Fibroblast of skin of abdomen (primary cell): ENCODE data around the gene TPCN1.

Source experiments
- DNase-seq: peaks from one replicate; pipeline ENCODE4 v3.0.0-alpha.2; 2013

The TPCN1 gene

DNA sequence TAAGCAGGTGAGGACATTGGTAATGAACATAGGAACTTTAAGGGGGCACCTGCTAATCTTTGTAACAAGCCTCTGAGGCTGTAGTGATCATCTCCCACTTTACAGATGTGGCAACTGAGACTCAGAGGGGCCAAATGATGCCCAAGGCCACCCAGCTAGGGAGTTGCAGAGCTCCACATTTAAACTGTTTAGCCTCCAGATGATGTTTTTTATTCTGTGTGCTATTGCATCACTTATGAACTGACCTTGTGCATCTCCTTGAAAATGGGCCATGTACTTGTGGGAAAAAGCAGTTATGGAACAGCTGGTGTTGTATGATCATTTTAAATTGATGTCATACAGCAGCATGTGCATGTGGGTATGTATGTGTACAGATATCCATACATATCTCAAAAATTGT, 41.4 kb downstream of the TPCN1 start:
- DNase-seq, result no peak

DNA sequence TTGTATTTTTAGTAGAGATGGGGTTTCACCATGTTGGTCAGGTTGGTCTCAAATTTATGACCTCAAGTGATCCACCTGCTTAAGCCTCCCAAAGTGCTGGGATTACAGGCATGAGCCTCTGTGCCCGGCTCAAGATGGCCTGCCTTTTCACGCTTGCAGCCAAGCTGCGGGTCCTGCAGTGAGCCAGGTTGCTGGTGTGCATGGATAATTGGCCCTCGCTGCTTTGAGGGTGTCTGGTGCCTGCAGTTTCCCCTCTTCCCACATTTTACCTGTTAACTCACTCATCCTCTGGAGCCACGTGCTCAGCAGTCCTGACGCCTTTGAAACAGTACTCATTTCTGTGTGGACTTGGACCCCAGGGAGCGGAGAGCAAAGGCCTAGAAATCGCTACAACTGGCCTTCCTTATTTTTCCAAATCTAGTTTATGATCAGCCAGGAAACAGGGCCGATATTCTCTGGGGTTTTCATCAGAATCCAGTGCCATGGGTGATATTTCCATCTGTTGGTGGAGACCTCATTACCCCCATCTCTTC, 42.2 kb downstream of the TPCN1 start:
- DNase-seq, result no peak

DNA sequence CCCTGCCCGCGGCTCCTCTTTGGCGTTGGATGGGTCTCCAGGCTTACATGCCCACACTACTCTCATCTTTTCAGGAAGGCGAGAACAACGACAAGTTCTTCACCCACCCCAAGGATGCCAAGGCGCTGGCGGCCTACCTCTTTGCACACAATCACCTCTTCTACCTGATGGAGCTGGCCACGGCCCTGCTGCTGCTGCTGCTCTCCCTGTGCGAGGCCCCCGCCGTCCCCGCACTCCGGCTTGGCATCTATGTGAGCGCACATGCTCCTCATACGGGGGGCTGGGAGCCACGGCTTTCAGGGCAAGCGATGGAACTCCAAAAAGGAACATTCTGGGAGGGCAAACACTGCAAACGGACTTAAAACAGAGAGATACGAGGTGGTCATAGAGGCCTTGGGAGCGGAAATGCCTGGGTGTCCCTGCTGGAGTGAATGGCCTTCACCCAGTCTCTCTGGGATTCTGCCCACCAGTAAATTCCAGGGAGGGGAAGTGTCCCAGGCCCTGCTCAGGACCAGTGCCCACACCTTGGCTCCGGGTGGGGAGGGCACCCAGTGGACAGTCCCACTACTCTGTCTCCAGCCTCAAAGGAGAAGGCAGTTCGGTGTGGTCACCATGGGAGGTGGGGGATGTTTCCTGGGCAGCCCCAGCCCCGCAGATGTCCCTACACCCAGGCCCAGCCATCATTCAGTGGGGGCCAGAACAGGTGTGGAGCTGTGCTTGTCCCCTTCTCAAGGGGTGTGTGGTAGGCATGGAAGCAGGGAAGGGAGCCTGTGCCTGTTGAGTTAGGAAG, 45.0 kb downstream of the TPCN1 start:
- no peak for DNase-seq

DNA sequence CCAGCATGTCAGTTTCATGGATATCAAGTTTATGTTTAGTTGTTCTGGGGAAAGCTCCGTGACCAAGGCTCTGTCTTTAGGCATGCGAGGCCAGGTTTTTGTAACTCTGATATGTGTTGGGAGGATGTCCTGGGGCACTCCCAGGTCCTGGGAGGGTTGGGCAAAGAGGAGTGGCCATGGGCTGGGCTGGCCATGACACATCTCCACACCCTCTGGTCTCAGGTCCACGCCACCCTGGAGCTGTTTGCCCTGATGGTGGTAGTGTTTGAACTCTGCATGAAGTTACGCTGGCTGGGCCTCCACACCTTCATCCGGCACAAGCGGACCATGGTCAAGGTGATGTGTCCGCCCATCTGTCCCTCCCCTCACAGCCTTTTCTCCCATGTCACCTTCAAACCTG, 46.4 kb downstream of the TPCN1 start:
- DNase-seq, result no peak

DNA sequence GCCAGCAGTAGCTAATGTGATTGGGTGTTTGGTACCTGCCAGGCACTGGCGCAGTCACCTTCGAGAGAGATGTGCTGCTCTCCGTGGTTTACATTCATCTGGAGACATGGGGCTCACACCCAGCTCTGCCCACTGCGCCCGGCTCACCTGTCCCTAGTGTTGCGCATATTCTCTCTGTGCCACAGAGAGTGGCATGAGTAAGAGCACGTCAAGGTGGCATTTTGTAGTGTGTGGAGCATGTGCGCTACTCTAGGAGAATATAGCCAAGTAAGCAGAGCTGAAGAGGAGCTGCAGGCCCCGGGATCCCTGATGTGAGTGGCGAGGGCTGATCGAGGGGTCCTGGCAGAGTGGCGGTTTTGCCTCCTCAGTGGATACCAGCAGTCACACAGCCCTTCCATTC, 46.9 kb downstream of the TPCN1 start:
- DNase-seq, result no peak

DNA sequence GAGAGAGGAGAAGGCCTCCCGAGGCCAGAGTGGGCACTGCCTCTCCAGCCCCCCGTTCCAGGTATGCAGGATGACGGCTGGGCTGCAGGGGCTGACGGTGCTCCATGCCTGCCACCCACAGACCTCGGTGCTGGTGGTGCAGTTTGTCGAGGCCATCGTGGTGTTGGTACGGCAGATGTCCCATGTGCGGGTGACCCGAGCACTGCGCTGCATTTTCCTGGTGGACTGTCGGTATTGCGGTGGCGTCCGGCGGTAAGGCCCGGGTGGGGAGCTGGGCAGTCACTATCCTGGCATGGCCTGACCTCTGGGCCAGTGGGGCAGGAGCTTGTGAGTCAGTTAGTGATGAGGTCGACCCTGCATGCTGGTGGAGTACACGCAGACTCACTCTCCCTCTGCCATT, 47.4 kb downstream of the TPCN1 start:
- no peak for DNase-seq

DNA sequence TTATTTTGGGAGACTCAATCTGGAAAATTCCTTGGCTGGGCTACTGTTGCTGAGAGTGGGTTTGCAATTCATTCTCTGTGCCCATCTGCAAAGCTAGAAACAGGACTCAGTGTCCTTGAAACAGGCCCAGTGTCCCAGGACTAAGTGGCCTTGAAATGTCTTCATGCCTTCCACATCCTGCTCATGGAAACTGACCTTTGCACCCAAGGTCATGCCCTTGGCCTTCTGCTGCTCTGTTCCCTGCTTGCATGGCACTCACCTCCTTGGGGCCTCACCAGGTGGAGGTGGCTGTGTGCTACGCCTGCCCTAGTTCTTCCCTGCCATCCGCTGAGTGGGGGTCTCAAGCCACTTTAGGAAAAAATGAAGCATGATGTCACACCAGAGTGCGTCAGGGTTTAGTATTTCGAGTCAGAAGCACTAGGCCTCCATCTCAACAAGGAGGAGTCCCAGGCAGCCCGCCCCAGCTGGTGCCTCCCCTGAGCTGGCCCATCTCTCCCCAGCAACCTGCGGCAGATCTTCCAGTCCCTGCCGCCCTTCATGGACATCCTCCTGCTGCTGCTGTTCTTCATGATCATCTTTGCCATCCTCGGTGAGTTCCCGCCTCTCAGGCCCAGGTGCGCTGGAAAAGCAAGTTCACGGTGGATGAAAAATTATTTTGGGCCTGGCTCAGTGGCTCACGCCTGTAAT, 48.1 kb downstream of the TPCN1 start:
- no peak for DNase-seq

DNA sequence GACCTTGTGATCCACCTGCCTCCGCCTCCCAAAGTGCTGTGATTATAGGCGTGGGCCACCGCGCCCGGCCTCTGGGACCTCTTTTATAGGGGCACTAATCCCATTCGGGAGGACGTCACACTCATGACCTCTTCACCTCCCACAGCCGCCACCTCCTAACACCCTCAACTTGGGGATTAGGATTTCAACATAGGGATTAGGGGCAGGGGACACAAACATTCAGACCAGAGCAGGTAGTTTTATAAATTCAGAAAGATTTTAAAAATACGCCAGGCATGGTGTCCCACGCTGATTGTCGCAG, 49.4 kb downstream of the TPCN1 start:
- no peak for DNase-seq

DNA sequence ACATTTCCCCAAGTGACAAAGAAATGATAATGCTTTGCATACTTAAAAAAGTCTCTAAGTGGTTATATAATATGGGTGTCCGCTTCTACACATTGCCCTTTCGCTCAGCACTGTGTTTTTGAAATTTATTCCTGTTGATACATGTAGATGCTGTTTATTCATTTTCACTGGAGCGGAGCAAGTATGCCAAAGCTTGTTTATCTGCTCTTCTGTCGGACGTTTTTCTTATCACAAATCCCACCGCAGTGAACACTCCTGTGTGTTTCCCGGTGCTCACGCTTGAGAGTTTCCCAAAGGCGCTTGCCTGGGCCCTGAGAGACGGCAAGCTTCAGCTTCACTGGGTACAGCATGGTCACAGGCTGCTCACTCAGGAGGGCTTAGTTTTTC, 50.2 kb downstream of the TPCN1 start:
- DNase-seq, result no peak

DNA sequence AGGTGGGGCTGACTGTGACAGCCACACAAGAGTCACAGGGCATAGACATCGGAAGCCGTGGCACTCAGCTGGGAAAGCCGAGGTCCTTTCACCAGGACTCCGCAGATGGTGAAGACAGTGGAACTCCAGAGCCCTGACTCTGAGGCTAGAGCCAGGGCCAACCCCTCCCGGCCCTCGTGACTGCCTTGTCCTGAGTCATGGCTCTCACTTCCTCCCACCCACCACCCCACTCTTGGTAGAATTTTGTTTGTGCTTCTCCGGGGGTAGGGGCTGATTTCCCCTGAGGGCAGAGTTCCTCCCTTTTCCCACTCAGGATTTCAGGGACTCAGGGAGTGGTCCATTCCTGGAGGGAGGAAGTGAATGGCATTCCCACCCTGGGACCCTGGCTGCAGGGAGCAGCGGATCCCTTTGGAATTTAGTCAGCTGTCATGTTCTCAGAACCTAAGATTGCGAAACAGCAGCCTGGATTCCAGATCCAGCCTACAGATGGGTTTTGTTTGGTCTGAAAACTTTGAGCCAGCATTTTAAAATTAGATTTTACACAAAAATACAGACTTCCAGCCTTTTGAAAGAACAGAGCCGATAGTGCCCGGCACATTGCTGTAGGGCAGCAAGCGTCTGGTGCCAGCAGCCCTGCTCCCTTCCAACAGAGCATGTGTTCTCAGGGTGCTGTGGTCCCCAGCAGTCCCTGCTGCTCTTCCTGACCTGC, 50.7 kb downstream of the TPCN1 start:
- peak; percentile 77 for DNase-seq

DNA sequence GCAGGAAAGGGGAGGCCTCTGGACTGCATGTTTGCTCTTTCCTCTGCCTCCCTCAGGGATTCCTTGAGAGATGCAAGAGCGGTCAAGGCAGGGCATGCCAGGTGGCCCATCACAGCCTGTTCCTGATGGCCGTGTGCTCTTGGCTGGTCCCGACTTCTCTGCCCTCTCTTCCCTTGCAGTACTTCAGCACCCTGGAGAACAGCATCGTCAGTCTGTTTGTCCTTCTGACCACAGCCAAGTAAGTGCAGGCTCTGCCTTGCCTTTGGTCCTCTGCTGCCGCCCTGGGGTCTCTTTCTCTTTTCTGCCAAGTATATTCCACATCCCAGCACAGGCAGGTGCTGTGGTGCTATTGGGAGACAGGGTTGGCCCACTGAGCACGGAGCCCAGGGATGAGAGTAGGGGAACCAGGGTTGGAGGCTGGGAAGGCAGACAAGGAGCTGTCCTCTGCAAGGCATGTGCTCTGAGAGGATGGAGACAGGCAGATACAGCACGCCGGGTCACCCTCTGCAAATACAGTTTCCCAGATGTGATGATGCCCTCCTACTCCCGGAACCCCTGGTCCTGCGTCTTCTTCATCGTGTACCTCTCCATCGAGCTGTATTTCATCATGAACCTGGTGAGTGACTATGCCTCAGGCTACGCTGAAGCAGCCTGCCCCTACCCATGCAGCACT, 51.9 kb downstream of the TPCN1 start:
- DNase-seq, result no peak

DNA sequence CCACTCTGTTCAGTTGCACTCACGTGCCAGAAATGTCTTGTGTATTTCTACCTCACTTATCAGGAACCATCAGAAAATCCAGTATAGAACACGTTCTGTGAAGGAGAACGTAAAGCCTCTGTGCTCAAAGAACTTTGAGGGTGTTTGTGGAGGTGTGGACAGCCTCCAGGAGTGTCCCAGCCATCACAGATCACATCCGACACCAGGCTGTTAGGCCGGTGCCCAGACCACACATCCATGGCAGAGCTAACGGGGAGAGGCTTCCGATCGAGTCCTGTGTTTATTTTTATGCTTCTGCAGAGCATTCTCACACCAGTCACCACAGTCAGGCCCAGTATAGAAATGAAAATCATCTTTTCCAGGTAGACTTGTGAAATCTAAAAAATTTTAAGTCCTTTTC, 53.6 kb downstream of the TPCN1 start:
- DNase-seq, result no peak

DNA sequence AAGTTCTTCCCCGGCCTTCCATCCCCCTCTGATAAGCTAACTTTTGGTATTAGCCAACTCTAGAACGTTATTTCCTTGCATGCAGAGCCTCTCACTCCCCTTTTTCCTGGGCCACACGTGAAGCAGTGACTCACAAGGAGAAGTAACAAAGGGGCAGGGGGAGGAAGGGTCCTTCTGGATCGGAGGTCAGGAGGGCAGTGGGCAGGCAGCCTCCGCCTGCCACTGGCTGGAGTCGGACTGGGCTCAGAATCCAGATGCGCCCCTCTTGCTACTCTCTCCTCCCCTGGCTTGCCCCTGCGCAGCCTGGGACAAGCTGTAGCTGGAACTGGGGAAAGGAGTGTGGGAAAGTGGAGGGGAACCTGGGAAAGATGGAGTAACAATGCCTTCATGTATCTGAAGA, 55.0 kb downstream of the TPCN1 start:
- DNase-seq, result no peak

DNA sequence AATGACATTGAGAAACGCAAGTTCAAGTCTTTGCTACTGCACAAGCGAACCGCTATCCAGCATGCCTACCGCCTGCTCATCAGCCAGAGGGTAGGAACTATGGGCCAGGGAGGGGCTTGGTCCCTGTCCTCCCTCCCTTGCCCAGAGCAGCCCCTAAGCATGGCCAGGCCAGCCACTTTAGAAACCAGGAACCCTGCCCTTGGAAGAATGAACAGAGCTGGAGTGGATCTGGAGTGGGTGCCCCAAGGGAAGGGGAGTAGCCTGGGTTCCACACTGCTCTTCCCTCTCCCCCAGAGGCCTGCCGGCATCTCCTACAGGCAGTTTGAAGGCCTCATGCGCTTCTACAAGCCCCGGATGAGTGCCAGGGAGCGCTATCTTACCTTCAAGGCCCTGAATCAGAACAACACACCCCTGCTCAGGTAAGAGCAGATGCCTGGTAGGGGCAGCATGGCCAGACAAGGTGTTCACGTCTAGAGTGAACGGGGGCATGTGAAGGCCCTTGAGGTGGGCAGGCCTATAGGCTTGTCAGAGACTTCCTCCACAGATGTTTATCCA, 55.8 kb downstream of the TPCN1 start:
- no peak for DNase-seq

DNA sequence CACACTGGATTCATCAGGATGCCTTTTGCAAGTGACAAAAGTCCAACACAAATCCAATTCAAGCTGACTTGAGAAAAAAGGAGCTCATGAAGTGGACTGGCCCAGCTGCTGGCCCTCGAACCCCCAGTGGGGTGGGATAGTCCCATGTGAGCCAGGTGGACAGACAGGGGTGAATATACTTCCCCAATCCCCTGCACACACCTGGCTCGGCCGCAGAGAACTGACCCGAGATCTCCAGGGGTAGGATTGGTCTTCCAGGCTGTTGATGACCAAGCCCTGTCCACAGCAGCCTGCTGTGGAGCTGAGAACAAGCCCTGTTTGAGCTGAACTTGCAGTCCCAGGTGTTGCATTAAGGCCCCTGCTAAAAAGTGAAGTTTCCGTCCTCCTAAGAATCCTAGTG, 56.2 kb downstream of the TPCN1 start:
- no peak for DNase-seq

DNA sequence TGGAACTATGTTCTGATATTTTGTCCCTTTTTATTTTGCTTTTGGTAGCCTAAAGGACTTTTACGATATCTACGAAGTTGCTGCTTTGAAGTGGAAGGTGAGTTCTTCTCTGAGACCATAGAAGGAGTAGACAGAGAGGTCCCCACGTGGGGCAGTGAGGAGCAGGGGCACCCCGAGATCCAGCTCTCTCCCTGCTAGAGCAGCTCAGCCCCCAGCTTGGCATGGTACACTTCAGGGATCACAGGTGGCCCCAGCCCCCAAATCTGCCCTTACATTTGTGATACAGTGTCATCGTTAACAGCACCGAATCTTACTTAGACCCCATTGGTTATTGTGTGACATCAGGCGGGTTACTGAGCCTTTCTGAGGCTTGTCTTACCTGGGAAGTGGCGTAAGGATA, 56.9 kb downstream of the TPCN1 start:
- DNase-seq, result no peak

DNA sequence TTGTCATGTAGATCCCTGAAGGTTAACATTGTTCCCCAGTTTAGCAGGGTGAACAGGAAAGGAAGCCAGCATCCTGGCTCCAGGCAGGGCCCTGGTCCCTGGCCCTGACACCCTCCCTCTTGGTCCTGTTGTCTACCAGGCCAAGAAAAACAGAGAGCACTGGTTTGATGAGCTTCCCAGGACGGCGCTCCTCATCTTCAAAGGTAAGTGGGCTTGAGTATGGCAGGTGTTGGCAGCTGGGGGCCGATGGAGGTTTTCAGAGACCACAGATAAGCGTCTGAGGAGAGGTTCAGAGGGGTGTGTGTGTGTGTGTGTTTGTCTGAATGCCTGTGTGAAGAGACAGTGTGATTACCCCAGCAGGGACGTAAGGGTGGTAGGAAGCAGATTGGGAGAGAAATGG, 57.4 kb downstream of the TPCN1 start:
- DNase-seq, result no peak

DNA sequence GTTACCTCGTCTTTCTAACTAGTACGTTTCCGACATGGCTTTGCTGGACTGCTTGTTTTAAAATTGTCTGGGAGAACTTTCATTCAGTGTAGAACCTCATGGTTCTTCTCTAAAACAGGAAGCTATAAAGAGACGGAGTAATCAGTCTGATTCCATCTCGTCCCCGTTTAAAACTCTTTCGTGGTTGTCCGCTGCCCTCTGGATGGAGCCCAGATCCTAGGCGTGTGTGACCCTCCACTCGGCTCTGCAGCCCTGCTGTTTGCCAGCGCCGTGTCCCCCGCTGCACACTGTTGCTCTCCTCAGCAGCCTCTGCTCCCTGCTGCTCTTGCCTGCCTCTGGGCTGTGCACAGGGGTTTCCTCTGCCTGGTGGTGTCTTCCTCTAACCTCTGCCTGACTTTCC, 63.5 kb downstream of the TPCN1 start:
- no peak for DNase-seq

DNA sequence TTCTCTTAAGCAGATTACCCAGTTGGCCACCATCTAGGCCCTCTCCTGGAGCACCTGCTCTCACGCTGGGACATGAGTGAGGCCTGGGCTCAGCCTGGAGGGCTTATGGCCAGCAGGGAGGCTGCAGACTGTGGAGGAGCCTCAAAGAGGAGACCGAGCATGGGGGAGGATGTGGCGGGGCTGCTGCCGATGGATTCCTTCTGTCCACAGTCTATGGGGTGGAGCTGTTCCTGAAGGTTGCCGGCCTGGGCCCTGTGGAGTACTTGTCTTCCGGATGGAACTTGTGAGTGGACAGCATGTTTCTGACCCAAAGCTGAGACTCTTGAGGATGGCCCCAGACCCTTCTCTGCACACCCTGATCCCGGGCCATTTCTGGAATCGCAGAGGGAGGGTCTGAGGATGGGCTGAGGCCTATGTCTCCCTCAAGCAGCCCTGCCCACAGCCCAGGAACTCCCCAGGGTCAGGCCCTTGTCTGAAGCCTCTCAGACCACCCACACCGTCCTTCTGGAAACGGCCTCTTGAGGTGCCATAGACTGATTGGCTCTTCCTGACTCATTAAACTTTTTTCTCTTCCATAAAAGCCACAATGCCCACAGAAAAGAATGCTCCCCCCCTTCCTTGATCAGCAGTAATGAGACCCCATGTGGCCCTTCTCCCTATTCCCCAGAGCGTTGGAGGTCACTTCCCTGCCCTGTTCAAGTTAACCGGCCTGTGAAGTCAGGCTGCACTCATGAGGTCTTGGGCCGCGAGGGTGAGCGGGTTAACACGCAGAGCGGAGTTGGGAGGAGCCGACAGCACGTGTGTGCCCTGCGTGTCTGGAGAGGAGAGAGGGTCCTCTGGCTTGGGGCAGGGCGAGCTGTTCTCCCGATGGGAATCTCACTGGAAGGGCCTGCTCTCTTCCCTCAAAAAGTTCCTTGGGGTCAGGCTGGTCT, 64.7 kb downstream of the TPCN1 start:
- DNase-seq, result peak; percentile 11

DNA sequence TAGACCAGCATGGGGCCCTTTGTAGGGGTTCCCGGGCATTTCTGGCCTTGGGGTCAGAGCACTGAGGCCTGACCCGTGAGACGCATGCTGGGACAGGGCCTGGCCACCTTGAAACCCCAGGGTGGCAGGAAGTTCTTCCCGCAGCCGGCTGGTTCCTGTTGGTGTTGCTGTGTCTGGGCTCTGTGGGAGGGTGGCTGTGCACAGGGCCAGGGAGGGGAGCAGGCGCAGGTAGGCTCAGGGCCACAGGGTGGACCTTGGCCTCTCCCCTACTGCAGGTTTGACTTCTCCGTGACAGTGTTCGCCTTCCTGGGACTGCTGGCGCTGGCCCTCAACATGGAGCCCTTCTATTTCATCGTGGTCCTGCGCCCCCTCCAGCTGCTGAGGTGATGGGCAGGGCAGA, 65.4 kb downstream of the TPCN1 start:
- no peak for DNase-seq

DNA sequence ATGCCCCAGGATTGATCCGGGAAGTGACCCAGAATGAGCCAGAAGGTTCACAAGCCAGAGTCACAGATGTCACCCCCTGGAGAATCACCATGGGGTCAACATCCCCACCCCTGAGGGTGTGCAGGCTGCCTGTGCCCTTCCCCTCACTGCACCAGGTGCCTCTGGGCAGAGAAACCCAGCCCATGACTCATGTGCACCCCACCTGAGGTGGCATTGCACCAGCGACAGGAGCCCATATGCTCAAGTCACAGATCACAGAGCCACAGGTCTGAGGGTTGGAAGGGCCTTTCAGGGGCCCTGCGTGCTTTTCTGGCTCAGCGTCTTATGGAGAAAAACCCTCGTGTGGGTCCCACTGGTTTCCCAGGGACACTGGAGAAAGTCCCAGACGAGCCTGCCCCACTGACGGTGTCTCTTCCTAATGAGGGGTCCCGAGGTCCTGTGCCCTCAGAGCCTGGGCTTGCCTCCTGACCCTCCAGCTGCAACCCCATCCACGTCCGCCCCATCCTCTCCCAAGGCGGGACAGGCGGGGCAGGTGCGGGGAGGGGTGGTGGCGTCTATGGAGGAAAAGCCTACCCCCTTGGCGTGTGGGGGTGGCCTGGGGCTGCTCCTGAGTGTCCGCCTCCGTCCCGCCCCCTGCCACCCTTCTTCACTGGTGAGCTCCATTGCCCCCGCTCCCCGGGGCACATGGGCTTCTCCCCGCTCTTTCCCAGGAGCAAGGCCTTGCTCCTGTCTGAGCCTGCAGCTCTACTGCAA, 66.1 kb downstream of the TPCN1 start:
- DNase-seq, result no peak
